ENCODE data around the gene COL8A1.
"Not testable (repeated sequence)": the region's sequence is repeated elsewhere in the genome, so short reads cannot be mapped to it uniquely, and the experiment has no call there.

Gene COL8A1

DNA sequence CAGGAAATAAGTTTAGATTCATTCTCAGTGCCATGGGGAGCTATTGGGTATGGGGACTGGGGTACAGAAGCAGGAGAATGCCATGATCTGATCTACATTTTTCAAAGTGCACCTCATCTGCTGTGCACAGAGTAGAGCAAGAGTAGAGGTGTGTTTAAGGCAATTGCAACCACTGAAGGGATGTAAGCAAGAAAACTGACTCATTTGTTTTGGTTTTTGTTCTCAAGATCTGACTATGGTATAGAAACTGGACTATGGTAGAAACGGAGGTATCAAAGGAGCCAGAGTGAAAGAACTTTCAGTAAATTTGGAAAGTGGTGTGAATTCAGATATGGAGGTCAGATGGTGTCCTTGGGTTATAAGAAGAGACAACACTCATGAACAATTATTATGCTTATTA lies 93.1 kb downstream of the COL8A1 start:
- no peak for DNase-seq (ENCODE audit: low spot score)
- TF ChIP-seq, protein P1, sequence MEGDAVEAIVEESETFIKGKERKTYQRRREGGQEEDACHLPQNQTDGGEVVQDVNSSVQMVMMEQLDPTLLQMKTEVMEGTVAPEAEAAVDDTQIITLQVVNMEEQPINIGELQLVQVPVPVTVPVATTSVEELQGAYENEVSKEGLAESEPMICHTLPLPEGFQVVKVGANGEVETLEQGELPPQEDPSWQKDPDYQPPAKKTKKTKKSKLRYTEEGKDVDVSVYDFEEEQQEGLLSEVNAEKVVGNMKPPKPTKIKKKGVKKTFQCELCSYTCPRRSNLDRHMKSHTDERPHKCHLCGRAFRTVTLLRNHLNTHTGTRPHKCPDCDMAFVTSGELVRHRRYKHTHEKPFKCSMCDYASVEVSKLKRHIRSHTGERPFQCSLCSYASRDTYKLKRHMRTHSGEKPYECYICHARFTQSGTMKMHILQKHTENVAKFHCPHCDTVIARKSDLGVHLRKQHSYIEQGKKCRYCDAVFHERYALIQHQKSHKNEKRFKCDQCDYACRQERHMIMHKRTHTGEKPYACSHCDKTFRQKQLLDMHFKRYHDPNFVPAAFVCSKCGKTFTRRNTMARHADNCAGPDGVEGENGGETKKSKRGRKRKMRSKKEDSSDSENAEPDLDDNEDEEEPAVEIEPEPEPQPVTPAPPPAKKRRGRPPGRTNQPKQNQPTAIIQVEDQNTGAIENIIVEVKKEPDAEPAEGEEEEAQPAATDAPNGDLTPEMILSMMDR (IDR thresholded peaks at IDR 0.05; ENCODE audit: extremely low read depth, missing control alignments), result no peak

DNA sequence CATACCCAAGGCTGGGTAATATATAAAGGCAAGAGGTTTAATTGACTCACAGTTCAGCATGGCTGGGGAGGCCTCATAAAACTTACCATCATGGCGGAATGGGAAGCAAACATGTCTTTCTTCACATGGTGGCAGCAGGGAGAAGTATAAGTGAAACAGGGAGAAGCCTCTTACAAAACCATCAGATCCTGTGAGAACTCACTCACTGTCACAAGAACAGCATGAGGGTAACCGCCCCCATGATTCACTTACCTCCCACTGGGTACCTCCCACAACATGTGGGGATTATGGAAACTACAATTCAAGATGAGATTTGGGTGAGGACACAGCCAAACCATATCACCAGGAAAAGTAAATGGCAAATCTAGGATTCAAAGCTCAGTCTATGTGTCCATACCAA lies 102.0 kb downstream of the COL8A1 start:
- DNase-seq (ENCODE audit: low spot score), result not testable (repeated sequence)

DNA sequence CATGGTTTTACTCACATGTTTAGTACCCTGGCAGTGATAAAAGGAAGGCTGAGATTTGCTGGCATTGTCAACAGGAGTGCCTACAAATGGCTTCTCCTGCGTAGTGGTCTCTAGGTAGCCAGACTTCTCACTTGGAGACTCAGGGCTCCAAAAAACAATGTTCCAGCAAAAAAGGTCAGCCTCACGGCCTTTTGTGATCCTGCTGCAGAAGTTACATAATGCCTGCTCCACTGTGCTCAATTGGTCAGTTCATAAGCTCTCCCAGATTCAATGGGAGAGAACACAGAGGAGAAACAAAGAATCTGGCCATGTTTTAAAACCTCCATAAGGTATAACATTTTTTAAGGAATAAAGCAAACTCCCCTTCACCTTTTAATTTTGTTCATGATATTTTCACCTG lies 103.2 kb downstream of the COL8A1 start:
- DNase-seq (ENCODE audit: low spot score), result no peak
- TF ChIP-seq, protein P1 (IDR thresholded peaks at IDR 0.05; ENCODE audit: extremely low read depth, missing control alignments), result no peak

DNA sequence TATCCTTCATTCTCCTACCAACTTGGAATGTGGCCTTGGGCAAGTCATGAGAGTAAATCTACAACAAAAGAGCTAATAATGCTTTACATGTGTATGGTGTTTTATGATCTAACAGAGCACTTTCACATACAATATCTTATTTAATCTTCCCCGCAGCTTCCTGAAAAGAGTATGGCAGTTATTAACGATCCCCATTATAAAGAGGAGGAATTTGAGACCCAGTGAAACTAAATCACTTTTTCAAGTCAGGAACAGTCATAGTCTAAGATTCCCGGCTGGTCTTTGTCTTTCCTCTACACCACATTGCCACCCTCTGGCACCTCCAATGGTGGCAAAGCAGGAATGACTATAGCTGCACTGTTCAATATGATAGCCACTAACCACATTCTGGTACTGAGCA lies 109.5 kb downstream of the COL8A1 start:
- DNase-seq (ENCODE audit: low spot score), result no peak

DNA sequence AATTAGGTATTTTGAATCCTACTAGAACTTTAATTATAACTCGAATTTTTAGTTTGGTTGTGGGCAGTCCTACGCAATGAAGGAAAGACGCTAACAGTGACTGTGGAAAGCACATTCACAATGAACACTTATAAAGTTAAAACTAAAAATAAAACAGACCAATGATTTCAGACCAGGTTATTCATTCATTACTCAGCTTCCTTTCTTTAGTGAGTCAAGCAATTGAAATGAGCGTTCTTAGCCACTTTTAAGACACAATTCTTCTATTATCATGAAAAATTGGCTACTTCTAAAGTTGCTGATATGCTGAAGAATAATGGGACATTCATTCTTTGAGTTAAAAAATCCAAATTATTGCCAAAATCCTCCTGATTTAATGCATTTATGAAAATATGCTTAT lies 113.3 kb downstream of the COL8A1 start:
- TF ChIP-seq, protein P1 (IDR thresholded peaks at IDR 0.05; ENCODE audit: extremely low read depth, missing control alignments), result no peak
- DNase-seq (ENCODE audit: low spot score), result no peak

More for the DNA sequence above, 109.5 kb downstream of the COL8A1 start:
- TF ChIP-seq, protein P1 (IDR thresholded peaks at IDR 0.05; ENCODE audit: extremely low read depth, missing control alignments), result no peak

DNA sequence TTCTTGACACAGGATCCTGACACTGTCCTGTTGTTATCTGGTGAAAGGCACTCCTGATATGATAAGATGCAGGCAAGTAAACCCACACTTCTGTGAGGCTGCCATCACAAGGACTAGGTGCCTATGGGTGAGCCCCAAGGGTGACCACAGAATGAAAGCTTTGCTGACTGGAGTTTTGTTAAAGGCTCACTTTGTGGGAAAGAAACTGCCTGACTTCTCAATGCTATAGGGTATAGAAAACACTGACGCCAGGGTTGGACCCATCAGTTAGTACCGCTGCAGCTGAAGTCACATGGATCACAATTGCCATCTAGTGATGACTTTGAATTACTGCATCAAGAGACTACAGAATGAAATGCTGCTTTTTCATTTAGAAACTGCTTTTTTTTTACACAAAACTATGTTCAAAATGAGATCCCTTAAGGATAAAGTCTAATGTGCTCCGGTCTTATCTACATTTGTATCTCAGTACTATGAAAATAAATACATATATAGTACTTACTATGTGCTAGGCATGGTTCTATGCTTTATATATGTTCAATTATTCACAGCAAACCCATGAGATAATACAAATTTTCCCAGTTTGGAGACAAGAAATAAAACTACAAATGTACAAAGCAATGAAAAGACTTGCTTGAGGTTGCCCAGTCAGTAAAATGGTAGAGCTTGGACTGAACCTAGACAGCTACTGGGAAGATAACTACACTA lies 115.0 kb downstream of the COL8A1 start:
- TF ChIP-seq, protein P1 (IDR thresholded peaks at IDR 0.05; ENCODE audit: extremely low read depth, missing control alignments), result peak; percentile 47
- peak; percentile 47 for DNase-seq (ENCODE audit: low spot score)

DNA sequence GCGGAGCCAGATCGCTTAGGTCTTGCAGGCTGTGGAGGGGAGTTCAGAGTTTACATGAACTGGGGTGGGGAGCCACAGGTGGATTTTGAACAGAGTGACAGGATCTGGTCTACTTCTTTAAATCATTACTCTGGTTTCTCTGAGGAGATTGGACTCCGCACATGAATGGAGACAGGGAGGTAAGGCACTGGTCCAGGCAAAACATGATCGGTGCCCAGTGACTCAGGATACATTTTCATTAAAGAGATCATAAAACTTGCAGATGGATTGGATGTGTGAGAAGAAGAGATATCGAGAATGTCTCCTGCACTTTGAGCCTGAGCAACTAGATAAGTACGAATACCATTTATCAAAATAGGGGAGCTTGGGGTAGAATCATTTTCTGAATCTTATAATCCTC lies 117.4 kb downstream of the COL8A1 start:
- TF ChIP-seq, protein P1 (IDR thresholded peaks at IDR 0.05; ENCODE audit: extremely low read depth, missing control alignments), result no peak
- DNase-seq (ENCODE audit: low spot score), result no peak

DNA sequence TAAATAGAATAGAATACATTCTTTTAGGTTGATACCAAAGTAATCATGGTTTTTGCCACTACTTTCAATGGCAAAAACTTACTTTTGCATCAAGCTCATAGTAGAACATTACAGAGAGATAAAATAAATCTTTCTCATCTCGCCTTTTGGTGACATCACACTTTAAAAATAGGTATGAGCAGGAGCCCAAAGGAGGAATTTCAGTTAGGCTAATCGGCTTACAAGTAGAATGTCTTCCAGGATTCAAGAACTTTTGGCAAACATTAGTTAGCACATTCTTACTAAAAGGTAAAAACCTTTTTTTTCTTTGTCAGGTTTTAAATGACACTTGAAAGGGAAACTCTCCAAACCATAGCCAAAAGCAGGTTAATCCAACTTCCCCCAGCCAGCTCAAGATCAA lies 119.6 kb downstream of the COL8A1 start:
- DNase-seq (ENCODE audit: low spot score), result no peak
- TF ChIP-seq, protein P1 (IDR thresholded peaks at IDR 0.05; ENCODE audit: extremely low read depth, missing control alignments), result no peak

Measured in GM20000 (cell line).